Fibroblast of mammary gland (primary cell): ENCODE data around the gene STX5.
A peak's percentile ranks its signal among the peaks of the same experiment; 100 is the strongest.
"Not testable (repeated sequence)": the region's sequence is repeated elsewhere in the genome, so short reads cannot be mapped to it uniquely, and the experiment has no call there.

ENCODE experiments used
- DNase-seq: peaks from one replicate; pipeline ENCODE4 v3.0.0-alpha.2; 2010; ENCODE audit warnings: low read depth
- H3K4me3 ChIP-seq: 2 replicates; pipeline ENCODE4 v1.5.1; 2011; ENCODE audit warnings: low read depth, mild to moderate bottlenecking, low read length, moderate library complexity; ENCODE audit not compliant: control insufficient read depth
- TF ChIP-seq, protein P1 (sequence below): conservative IDR thresholded peaks from 2 replicates; pipeline ENCODE4 v1.5.1; 2011; ENCODE audit warnings: low read depth, low read length, inconsistent platforms; ENCODE audit not compliant: control insufficient read depth, insufficient read depth

STX5 gene

GRCh38 chr11:62844154-62844553 lies 12.3 kb upstream of the STX5 start:
- TF ChIP-seq, protein P1, sequence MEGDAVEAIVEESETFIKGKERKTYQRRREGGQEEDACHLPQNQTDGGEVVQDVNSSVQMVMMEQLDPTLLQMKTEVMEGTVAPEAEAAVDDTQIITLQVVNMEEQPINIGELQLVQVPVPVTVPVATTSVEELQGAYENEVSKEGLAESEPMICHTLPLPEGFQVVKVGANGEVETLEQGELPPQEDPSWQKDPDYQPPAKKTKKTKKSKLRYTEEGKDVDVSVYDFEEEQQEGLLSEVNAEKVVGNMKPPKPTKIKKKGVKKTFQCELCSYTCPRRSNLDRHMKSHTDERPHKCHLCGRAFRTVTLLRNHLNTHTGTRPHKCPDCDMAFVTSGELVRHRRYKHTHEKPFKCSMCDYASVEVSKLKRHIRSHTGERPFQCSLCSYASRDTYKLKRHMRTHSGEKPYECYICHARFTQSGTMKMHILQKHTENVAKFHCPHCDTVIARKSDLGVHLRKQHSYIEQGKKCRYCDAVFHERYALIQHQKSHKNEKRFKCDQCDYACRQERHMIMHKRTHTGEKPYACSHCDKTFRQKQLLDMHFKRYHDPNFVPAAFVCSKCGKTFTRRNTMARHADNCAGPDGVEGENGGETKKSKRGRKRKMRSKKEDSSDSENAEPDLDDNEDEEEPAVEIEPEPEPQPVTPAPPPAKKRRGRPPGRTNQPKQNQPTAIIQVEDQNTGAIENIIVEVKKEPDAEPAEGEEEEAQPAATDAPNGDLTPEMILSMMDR: no peak
- no peak overlapping the region for H3K4me3 ChIP-seq
- no peak for DNase-seq

DNA sequence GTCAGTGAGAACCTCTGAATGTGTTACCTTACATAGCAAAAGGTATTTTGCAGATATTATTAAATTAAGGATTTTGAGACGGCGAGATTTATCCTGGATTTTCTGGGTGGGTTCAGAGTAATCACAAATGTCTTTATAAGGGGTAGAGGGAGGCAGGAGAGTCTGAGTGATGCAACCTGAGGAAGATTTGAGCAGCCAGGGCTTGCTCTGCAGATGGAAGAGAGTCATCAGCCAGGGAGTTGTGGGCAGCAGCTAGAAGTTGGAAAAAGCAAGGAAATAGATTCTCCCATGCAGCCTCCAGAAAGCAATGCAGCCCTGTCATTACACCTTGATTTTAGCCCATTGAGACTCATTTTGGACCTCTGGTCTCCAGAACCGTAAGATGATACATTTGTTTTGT lies 11.6 kb upstream of the STX5 start:
- no peak for DNase-seq
- TF ChIP-seq, protein P1: no peak
- no peak overlapping the region for H3K4me3 ChIP-seq

- DNase-seq, H3K4me3 ChIP-seq: not testable (repeated sequence)
Measured at GRCh38 chr11:62842891-62843290, 11.0 kb upstream of the STX5 start.

DNA sequence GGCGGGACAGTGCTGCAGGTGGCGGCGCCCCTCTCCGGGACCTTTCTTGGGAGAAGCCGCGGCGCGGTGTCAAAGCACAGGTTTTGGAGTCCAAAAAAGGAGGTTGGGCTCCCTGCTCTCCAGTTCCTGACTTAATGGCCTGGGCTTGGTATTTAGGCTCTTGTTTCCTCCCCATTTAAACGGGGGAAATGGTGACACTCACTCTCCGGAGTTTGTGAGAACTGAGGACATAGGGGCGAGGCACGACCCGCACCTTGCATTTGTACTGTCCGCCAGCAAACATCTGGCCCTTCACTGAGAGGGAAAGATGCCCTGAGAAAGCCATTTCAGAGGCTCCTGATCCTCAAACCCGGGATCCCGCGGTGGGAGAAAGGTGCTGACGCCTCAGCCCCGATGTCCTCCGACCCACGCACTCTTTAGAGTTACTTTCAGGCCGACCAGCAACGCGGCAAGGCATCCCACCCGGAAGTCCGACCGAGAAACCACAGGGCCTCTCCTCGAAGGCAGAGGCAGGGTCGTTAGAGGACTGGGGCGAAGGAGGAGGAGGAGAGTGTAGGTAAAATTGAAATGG lies 10.4 kb upstream of the STX5 start:
- DNase-seq: no peak

GRCh38 chr11:62841361-62842170 lies 9.7 kb upstream of the STX5 start:
- H3K4me3 ChIP-seq: peak overlapping the region; percentile 83
- DNase-seq: peak; percentile 100
- TF ChIP-seq, protein P1: no peak

More for the DNA sequence above, 10.4 kb upstream of the STX5 start:
- TF ChIP-seq, protein P1: no peak
- H3K4me3 ChIP-seq: peak overlapping the region; percentile 30

- DNase-seq: peak; percentile 78
Measured at GRCh38 chr11:62840721-62841360, 9.0 kb upstream of the STX5 start.

DNA sequence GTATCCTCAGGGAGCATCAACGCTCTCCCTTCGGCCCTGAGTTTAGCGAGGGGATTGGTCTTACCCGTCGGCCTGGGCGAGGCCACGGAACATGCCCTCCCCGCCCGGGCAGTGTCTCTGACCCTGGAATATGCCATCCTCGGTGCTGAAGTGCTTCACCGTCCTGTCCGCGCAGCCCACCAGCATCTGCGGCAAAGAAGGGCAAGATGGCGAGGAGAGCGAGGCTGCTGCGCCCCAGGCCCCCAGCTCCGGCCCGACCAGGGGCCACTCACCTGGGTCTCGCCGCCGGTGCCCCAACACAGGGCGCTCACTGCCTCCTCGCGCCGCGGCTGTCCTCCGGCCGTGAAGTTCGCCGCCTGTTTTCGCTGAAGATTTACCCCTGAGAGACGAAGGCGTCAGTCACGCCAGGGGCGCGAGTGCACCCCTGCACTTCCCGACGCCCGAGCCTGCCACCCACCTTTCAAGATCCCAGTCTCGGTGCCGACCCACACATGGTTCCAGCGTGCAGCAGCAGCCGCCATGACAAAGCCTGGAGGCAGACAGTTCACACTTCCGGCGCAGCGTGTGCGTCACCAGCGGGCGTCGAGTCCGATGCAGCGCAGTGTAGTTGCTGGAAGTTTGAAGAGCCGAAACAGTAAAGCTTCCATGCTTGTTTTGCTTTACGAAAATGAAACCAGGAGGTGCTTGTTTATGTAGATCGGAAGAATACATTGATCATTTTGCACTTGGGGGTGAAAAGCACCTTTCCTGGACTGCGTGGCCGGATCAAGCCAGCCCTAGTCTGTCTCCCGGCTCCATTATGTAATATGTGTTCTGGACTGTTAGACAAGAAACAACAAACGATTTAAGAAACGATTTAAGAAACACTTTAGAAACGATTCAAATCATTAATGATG lies 7.4 kb upstream of the STX5 start, which contains the start of gene WDR74:
WDR74 (minus strand) TSS at position 541 of the 896 bp plus-strand sequence; CDS start at position 521, 20 bp downstream.
- TF ChIP-seq, protein P1: no peak
- peak within 1 kb of the TSS; percentile 83 for H3K4me3 ChIP-seq
- peak; percentile 92 for DNase-seq

More at GRCh38 chr11:62840721-62841360, 9.0 kb upstream of the STX5 start:
- peak overlapping the region; percentile 83 for H3K4me3 ChIP-seq
